Fibroblast of skin of scalp (primary cell): ENCODE data around the gene ZIC4.
A peak's percentile ranks its signal among the peaks of the same experiment; 100 is the strongest.

Source experiments
- DNase-seq: peaks from one replicate; pipeline ENCODE4 v3.0.0-alpha.2; 2013

Gene ZIC4

GRCh38 chr3:147404800-147405230 is 1.5 kb downstream of the ZIC4 start:
- no peak for DNase-seq

- peak; percentile 36 for DNase-seq
Observed at GRCh38 chr3:147404000-147404799, 2.1 kb downstream of the ZIC4 start.

GRCh38 chr3:147403511-147403910 is 2.8 kb downstream of the ZIC4 start:
- peak; percentile 55 for DNase-seq

GRCh38 chr3:147402159-147402558 is 4.2 kb downstream of the ZIC4 start:
- no peak for DNase-seq

- DNase-seq = no peak
Observed at GRCh38 chr3:147401421-147401820, 4.9 kb downstream of the ZIC4 start.

- no peak for DNase-seq
Observed at GRCh38 chr3:147400999-147401398, 5.3 kb downstream of the ZIC4 start.

GRCh38 chr3:147400111-147400510 is 6.2 kb downstream of the ZIC4 start:
- DNase-seq = peak; percentile 57

GRCh38 chr3:147398813-147399534 is 7.4 kb downstream of the ZIC4 start:
- DNase-seq = peak; percentile 61

- DNase-seq = peak; percentile 73
Observed at GRCh38 chr3:147397875-147398812, 8.2 kb downstream of the ZIC4 start.

GRCh38 chr3:147397155-147397874 is 9.0 kb downstream of the ZIC4 start:
- peak; percentile 100 for DNase-seq

- DNase-seq = no peak
Observed at GRCh38 chr3:147396712-147397046, 9.7 kb downstream of the ZIC4 start.

GRCh38 chr3:147395899-147396711 is 10.2 kb downstream of the ZIC4 start:
- DNase-seq = peak; percentile 80

- DNase-seq = peak; percentile 70
Observed at GRCh38 chr3:147394884-147395225, 11.5 kb downstream of the ZIC4 start.

GRCh38 chr3:147393943-147394883 is 12.1 kb downstream of the ZIC4 start:
- peak; percentile 58 for DNase-seq

GRCh38 chr3:147393261-147393942 is 12.9 kb downstream of the ZIC4 start:
- peak; percentile 89 for DNase-seq

- DNase-seq = no peak
Observed at GRCh38 chr3:147392625-147392946, 13.8 kb downstream of the ZIC4 start.

- DNase-seq = peak; percentile 98
Observed at GRCh38 chr3:147391781-147392624, 14.3 kb downstream of the ZIC4 start.
